Astrocyte of the spinal cord (primary cell): Measurements from ENCODE around the gene PHF13.

Experiments used
- DNase-seq: peaks from one replicate; pipeline ENCODE4 v3.0.0; 2011; ENCODE audit warnings: low read depth, low spot score
- H3K4me3 ChIP-seq: 2 replicates; pipeline ENCODE4 v1.5.1; 2011; ENCODE audit warnings: low read depth, mild to moderate bottlenecking, low read length, moderate library complexity
- in situ Hi-C: cut with HindIII; loops from 2 replicates; pipeline ENCODE4 v1.10.0; 2017; ENCODE audit warnings: low sequenced_read_pairs
- TF ChIP-seq, protein P1 (sequence below): IDR thresholded peaks from 2 replicates; pipeline ENCODE4 v1.5.1; 2012; ENCODE audit warnings: low read depth, mild to moderate bottlenecking, low read length, inconsistent platforms

The PHF13 gene

DNA sequence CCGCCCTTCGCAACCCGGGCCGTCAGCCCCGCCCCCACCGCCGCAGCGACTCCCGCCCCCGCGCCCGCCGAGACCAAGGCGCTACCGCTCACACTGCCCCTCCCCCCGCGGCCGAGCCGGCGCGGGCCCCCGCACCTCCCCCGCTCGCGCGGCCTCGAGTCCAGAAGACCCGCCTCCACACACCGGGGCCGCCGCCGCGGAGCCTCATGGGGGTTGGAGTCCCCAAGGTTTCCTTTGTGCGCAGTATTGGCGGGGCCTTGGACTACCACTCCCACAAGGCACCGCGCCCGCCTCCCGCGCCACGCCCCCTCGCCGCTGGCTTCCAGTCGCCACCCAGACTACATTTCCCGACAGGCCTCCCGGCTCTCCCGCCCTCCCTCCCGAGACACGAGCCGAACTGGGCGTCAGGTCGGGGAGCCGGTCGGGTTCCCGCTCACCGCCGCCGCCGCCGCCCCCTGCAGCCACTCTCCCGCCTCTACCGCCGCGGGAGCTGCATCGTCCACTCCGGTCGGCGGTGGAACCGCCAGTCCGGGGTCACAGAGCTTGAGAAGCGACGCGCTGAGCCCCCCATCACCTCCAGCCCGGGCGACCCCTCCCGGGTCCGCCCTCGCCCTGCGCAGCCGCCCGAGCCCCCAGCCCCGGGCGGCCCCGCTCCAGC lies at the start of gene PHF13:
PHF13 (plus strand) TSS at position 371 of the 658 bp plus-strand sequence. CDS start 336 bp downstream, outside the sequence.
- H3K4me3 ChIP-seq: peak within 1 kb of the TSS; percentile 66
- in situ Hi-C loops: no loop called here
- DNase-seq: peak; percentile 99
- TF ChIP-seq, protein P1, sequence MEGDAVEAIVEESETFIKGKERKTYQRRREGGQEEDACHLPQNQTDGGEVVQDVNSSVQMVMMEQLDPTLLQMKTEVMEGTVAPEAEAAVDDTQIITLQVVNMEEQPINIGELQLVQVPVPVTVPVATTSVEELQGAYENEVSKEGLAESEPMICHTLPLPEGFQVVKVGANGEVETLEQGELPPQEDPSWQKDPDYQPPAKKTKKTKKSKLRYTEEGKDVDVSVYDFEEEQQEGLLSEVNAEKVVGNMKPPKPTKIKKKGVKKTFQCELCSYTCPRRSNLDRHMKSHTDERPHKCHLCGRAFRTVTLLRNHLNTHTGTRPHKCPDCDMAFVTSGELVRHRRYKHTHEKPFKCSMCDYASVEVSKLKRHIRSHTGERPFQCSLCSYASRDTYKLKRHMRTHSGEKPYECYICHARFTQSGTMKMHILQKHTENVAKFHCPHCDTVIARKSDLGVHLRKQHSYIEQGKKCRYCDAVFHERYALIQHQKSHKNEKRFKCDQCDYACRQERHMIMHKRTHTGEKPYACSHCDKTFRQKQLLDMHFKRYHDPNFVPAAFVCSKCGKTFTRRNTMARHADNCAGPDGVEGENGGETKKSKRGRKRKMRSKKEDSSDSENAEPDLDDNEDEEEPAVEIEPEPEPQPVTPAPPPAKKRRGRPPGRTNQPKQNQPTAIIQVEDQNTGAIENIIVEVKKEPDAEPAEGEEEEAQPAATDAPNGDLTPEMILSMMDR: no peak

DNA sequence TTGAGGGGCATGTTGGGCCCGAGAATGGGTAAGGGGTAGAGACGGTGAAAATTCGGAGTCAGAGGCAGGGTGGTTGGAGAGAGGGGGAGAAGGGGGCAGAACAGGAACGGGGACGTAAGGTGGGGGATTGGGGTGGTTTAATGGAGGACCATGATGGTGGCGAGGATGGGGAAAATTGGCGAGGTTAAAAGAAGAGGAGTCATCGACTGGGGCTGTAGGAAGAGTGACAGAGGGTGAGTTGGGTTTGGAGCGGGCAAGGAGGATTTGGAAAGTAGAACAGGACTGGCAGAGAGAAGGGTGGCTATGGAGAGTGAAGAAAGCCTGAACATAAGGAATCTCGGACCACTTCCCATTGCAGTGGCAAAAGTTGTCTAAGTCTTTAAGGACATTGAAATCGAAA lies 44.5 kb upstream of the PHF13 start:
- no peak overlapping the region for H3K4me3 ChIP-seq
- in situ Hi-C loops: no loop called here
- TF ChIP-seq, protein P1: no peak
- no peak for DNase-seq

DNA sequence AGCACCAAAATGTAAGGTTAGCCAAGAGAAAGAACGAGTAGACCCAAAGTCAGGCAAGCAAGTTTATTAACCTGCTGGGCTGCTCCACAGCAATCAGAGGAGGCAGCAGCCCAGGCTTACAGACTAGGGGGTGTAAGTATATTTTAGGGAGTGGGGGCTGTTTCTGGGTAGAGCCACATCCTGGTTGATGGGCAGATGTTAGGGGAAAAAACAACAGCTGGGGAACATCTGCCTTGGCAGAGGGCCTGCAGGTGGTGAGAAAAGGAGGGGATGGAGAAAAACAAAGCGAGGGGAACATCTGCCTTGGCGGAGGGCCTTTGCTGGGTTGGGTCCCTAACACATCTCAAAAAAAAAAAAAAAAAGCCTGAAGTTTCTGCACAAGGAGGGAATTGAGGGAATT lies 43.4 kb upstream of the PHF13 start:
- TF ChIP-seq, protein P1: no peak
- DNase-seq: no peak
- in situ Hi-C loops: no loop called here

DNA sequence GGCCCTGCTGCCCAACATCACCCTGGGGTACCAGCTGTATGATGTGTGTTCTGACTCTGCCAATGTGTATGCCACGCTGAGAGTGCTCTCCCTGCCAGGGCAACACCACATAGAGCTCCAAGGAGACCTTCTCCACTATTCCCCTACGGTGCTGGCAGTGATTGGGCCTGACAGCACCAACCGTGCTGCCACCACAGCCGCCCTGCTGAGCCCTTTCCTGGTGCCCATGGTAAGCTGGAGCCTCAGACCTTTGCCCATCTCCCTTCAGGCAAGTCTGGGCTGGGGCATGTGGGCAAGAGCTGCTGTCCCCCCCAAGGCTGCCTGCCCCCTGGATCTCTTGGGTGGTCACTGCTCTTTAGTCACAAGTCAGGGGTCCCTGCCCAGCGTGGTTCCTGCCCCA lies 42.5 kb upstream of the PHF13 start:
- in situ Hi-C loops: no loop called here
- TF ChIP-seq, protein P1: no peak
- no peak overlapping the region for H3K4me3 ChIP-seq
- no peak for DNase-seq

More for the DNA sequence above, 43.4 kb upstream of the PHF13 start:
- no peak overlapping the region for H3K4me3 ChIP-seq

DNA sequence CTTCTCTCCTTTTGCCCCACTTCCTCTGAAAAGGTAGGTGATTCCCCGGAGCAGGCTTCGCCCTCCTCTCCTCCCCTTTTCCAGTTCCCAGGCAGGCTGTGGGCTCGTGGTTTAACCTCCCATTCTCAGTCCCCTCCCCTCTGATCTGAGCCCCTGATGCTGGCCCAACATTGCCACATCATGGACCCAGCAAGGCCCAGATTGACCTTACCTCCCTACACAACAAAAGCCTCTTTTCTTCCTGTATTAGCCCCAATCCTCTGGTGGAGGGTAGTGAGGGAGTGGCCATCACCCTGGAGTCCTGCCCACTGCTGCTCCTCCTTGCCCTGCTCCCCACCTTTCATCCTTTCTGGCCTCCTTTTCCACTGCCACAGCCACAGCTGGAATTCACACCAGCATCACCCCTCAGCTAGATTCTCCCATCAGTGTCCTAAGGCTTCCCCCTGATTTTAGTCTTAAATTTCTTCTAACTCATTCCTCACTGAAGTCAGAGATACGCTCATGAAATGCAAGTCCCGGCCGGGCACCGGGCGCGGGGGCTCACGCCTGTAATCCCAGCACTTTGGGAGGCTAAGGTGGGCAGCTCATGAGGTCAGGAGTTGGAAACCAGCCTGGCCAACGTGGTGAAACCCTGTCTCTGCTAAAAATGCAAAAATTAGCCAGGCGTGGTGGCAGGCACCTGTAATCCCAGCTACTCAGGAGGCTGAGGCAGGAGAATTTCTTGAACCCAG lies 40.7 kb upstream of the PHF13 start:
- in situ Hi-C loops: no loop called here
- TF ChIP-seq, protein P1: no peak
- H3K4me3 ChIP-seq: no peak overlapping the region
- no peak for DNase-seq

DNA sequence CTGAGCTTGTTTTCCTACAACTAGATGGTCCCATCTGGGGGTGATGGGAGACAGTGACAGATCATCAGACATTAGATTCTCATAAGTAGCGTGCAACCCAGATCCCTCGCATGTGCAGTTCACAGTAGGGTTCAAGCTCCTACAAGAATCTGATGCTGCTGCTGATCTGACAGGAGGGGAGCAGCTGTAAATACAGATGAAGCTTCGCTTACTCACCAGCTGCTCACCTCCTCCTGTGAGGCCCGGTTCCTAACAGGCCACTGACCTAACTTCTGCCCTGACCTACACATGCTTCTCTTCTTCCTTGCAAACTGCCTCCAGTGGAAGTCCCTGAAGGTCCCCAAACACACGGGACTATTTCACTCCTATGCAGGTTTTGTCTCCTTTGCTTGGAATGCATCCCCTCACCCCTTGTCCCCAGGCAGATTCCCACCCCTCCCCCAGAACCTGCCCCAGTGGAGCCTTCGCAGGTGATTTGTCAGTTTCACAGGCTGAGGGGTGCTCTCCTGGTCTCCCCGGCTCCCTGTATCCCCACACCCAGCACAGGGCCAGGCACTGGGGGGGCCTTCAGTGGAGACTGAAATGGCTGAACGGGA lies 39.4 kb upstream of the PHF13 start:
- in situ Hi-C loops: no loop called here
- DNase-seq: no peak
- H3K4me3 ChIP-seq: no peak overlapping the region
- TF ChIP-seq, protein P1: no peak
